ENCODE results near the gene DAB1. TPM values are rescaled to one million over a fixed set of nuclear protein-coding genes. Genes with fewer than 3 reads are reported as not detected.

DAB1 gene
- total RNA-seq, 5 donors from 2014 or later (not counting 1 experiment from before 2014, with no cell fraction given) = 0.82 to 3.7 (median 1.5) TPM

GRCh38 chr1:57058652-57059501 is 365.0 kb downstream of the DAB1 start:
- 94% methylated on average over 2 of the region's 6 CpGs for WGBS (ENCODE audit: insufficient coverage)
- no peak for DNase-seq
- H3K36me3 Mint-ChIP-seq = peaks cover 3% of the 10 kb centered on the region
- H3K4me3 ChIP-seq (ENCODE audit: control insufficient read depth in 1 of 2, extremely low read depth in 1 of 2, low read length in 1 of 2) = no peak overlapping the region
- H3K27ac Mint-ChIP-seq = no peak overlapping the region
- no peaks in the 10 kb centered on the region for H3K9me3 ChIP-seq
- no peaks in the 10 kb centered on the region for H3K27me3 ChIP-seq (replicated peaks in 1 of 2; ENCODE audit: control insufficient read depth in 2 of 2, extremely low read depth in 1 of 2, insufficient read depth in 2 of 2, low read length in 1 of 2)
- peaks cover 0 to 9% of the 10 kb centered on the region in 2 donors for H3K27me3 Mint-ChIP-seq
- CTCF ChIA-PET = interaction anchor here in 1 of 2 donors (0.6 kb wide), 1 partner anchor 31 kb away, joined by 3 read pairs; no protein-coding TSS in a partner anchor
- no peak overlapping the region for H3K27ac ChIP-seq (ENCODE audit: low read length)
- no peaks in the 10 kb centered on the region for H3K4me1 ChIP-seq (ENCODE audit: control insufficient read depth in 1 of 2, extremely low read depth in 1 of 2, insufficient read depth in 2 of 2, low read length in 2 of 2)
- H3K4me1 Mint-ChIP-seq = peaks cover 0 to 6% (median 3%) of the 10 kb centered on the region in 3 donors
- no peak for ATAC-seq (replicated peaks in 1 of 4)
- POLR2A ChIA-PET = no interaction called here
- H3K4me3 Mint-ChIP-seq = no peak overlapping the region
- H3K9me3 Mint-ChIP-seq = peaks cover 0 to 6% (median 0%) of the 10 kb centered on the region in 3 donors
- no peaks in the 10 kb centered on the region for H3K36me3 ChIP-seq (ENCODE audit: control insufficient read depth in 2 of 2, extremely low read depth in 1 of 2, insufficient read depth in 1 of 2, low read length in 1 of 2)

DNA sequence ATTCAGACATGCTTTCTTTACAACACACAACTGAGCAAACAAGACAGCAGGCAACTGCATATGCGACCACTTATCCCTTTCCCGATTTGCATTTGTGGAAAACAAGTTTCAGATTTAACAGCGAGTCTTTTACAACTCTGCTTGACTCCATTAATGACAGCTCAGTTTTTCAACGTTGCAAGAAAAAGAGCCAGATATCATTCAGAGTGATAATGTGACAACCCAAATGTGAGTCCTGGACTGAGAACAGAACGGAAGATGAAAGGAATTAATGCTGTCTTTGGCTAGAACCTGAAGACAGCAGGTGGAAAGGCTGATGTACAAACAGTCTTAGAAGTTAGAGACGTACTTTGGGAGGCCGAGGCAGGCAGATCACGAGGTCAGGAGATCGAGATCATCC is 375.0 kb downstream of the DAB1 start:
- POLR2A ChIA-PET = no interaction called here

GRCh38 chr1:57046462-57046861 is 377.4 kb downstream of the DAB1 start:
- no CpG with 5 or more reads among the region's 1 CpG for WGBS (ENCODE audit: insufficient coverage)
- DNase-seq = no peak
- ChIA-PET POLR2A (no interaction called here), CTCF (no interaction called here)
- H3K4me1 ChIP-seq (ENCODE audit: control insufficient read depth in 1 of 2, extremely low read depth in 1 of 2, insufficient read depth in 2 of 2, low read length in 2 of 2) = no peaks in the 10 kb centered on the region
- no peaks in the 10 kb centered on the region for H3K36me3 Mint-ChIP-seq
- H3K9me3 Mint-ChIP-seq = peaks cover 0 to 5% (median 0%) of the 10 kb centered on the region in 3 donors
- no peaks in the 10 kb centered on the region for H3K36me3 ChIP-seq (ENCODE audit: control insufficient read depth in 2 of 2, extremely low read depth in 1 of 2, insufficient read depth in 1 of 2, low read length in 1 of 2)
- H3K4me3 Mint-ChIP-seq = no peak overlapping the region
- H3K27me3 Mint-ChIP-seq = peaks cover 3 to 18% of the 10 kb centered on the region in 2 donors
- H3K27ac ChIP-seq (ENCODE audit: low read length) = no peak overlapping the region
- H3K27ac Mint-ChIP-seq = no peak overlapping the region
- no peak overlapping the region for H3K4me3 ChIP-seq (ENCODE audit: control insufficient read depth in 1 of 2, extremely low read depth in 1 of 2, low read length in 1 of 2)
- no peaks in the 10 kb centered on the region for H3K9me3 ChIP-seq
- no peaks in the 10 kb centered on the region for H3K27me3 ChIP-seq (replicated peaks in 1 of 2; ENCODE audit: control insufficient read depth in 2 of 2, extremely low read depth in 1 of 2, insufficient read depth in 2 of 2, low read length in 1 of 2)
- no peaks in the 10 kb centered on the region for H3K4me1 Mint-ChIP-seq
- no peak for ATAC-seq (replicated peaks in 1 of 4)

More for the DNA sequence above, 375.0 kb downstream of the DAB1 start:
- Mint-ChIP-seq H3K4me1 (no peaks in the 10 kb centered on the region), H3K27me3 (peaks cover 3 to 21% of the 10 kb centered on the region in 2 donors), H3K9me3 (peaks cover 0 to 4% (median 0%) of the 10 kb centered on the region in 3 donors), H3K4me3 (no peak overlapping the region), H3K36me3 (no peaks in the 10 kb centered on the region), H3K27ac (no peak overlapping the region)
- DNase-seq (no peak), ATAC-seq (replicated peaks in 1 of 4) (no peak)
- CTCF ChIA-PET = no interaction called here
- no peak overlapping the region for H3K4me3 ChIP-seq (ENCODE audit: control insufficient read depth in 1 of 2, extremely low read depth in 1 of 2, low read length in 1 of 2)
- H3K9me3 ChIP-seq = no peaks in the 10 kb centered on the region
- no peaks in the 10 kb centered on the region for H3K27me3 ChIP-seq (replicated peaks in 1 of 2; ENCODE audit: control insufficient read depth in 2 of 2, extremely low read depth in 1 of 2, insufficient read depth in 2 of 2, low read length in 1 of 2)
- no peaks in the 10 kb centered on the region for H3K36me3 ChIP-seq (ENCODE audit: control insufficient read depth in 2 of 2, extremely low read depth in 1 of 2, insufficient read depth in 1 of 2, low read length in 1 of 2)
- WGBS (ENCODE audit: insufficient coverage) = 48% methylated on average over 5 of the region's 9 CpGs
- H3K27ac ChIP-seq (ENCODE audit: low read length) = no peak overlapping the region
- H3K4me1 ChIP-seq (ENCODE audit: control insufficient read depth in 1 of 2, extremely low read depth in 1 of 2, insufficient read depth in 2 of 2, low read length in 2 of 2) = no peaks in the 10 kb centered on the region

GRCh38 chr1:57041901-57042300 is 382.0 kb downstream of the DAB1 start:
- no peaks in the 10 kb centered on the region for H3K4me1 ChIP-seq (ENCODE audit: control insufficient read depth in 1 of 2, extremely low read depth in 1 of 2, insufficient read depth in 2 of 2, low read length in 2 of 2)
- no peaks in the 10 kb centered on the region for H3K36me3 ChIP-seq (ENCODE audit: control insufficient read depth in 2 of 2, extremely low read depth in 1 of 2, insufficient read depth in 1 of 2, low read length in 1 of 2)
- H3K4me1 Mint-ChIP-seq = no peaks in the 10 kb centered on the region
- peaks cover 0 to 5% (median 0%) of the 10 kb centered on the region in 3 donors for H3K9me3 Mint-ChIP-seq
- H3K36me3 Mint-ChIP-seq = no peaks in the 10 kb centered on the region
- peaks cover 0 to 9% of the 10 kb centered on the region in 2 donors for H3K27me3 Mint-ChIP-seq
- ATAC-seq (replicated peaks in 1 of 4) (no peak), DNase-seq (no peak)
- H3K27ac ChIP-seq (ENCODE audit: low read length) = no peak overlapping the region
- 0% methylated on average over 1 of the region's 3 CpGs for WGBS (ENCODE audit: insufficient coverage)
- no peaks in the 10 kb centered on the region for H3K9me3 ChIP-seq
- no peak overlapping the region for H3K4me3 ChIP-seq (ENCODE audit: control insufficient read depth in 1 of 2, extremely low read depth in 1 of 2, low read length in 1 of 2)
- POLR2A ChIA-PET = no interaction called here
- H3K27me3 ChIP-seq (replicated peaks in 1 of 2; ENCODE audit: control insufficient read depth in 2 of 2, extremely low read depth in 1 of 2, insufficient read depth in 2 of 2, low read length in 1 of 2) = no peaks in the 10 kb centered on the region
- no peak overlapping the region for H3K4me3 Mint-ChIP-seq
- CTCF ChIA-PET = no interaction called here
- no peak overlapping the region for H3K27ac Mint-ChIP-seq

- Histone ChIP-seq H3K27me3 (replicated peaks in 1 of 2; ENCODE audit: control insufficient read depth in 2 of 2, extremely low read depth in 1 of 2, insufficient read depth in 2 of 2, low read length in 1 of 2) (no peaks in the 10 kb centered on the region), H3K9me3 (no peaks in the 10 kb centered on the region), H3K36me3 (ENCODE audit: control insufficient read depth in 2 of 2, extremely low read depth in 1 of 2, insufficient read depth in 1 of 2, low read length in 1 of 2) (no peaks in the 10 kb centered on the region), H3K4me3 (ENCODE audit: control insufficient read depth in 1 of 2, extremely low read depth in 1 of 2, low read length in 1 of 2) (no peak overlapping the region), H3K27ac (ENCODE audit: low read length) (no peak overlapping the region), H3K4me1 (ENCODE audit: control insufficient read depth in 1 of 2, extremely low read depth in 1 of 2, insufficient read depth in 2 of 2, low read length in 2 of 2) (no peaks in the 10 kb centered on the region)
- H3K27ac Mint-ChIP-seq = no peak overlapping the region
- CTCF ChIA-PET = no interaction called here
- DNase-seq (no peak), ATAC-seq (replicated peaks in 1 of 4) (no peak)
- no peak overlapping the region for H3K4me3 Mint-ChIP-seq
- H3K9me3 Mint-ChIP-seq = peaks cover 0 to 5% (median 0%) of the 10 kb centered on the region in 3 donors
- no peaks in the 10 kb centered on the region for H3K36me3 Mint-ChIP-seq
- 75% methylated on average over 1 of the region's 2 CpGs for WGBS (ENCODE audit: insufficient coverage)
- H3K27me3 Mint-ChIP-seq = peaks cover 0 to 9% of the 10 kb centered on the region in 2 donors
- no peaks in the 10 kb centered on the region for H3K4me1 Mint-ChIP-seq
- POLR2A ChIA-PET = no interaction called here
Measured at GRCh38 chr1:57040811-57041210, 383.0 kb downstream of the DAB1 start.

DNA sequence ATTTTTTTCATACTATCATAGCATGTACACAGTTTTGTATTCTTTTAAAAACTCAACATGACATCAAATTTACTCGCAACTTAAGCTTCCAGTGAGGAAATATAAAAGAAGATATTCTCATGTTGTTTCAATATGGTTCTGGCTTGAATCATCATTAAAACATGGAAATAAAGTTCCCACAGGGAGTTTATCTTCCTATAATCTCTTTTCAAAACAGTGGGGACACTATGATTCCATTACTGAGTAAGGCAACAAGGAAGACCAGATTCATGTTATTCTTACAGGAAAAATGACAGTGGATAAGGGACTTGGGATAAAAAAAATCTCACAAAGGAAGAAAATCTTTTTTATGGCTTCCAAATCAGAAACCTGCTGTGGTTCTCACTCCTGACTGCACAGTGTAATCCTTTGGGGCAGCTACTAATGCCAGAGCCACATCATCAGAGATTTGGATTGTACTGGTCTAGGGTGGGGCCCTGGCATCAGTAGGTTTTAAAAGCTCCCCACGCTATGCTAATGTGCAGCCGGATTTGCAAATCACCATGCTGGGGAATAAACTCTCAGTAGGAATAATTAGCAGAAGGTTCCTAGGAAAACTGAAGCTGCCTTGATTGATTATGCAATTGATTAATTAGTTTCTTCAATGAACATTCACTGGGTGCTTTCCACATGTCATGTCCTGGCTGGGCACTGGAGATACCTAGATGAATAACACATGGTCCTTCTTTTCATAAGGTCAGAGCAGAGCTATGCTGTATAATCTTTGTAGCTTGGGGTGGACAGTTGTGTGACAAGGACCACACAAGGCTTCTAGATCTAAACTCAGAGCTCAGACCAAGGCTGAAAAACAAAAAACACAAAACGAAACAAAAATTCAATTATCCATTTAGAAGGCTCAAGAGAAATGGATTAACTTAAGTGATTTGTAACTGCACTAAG is 386.9 kb downstream of the DAB1 start:
- Histone ChIP-seq H3K9me3 (no peaks in the 10 kb centered on the region), H3K4me1 (ENCODE audit: control insufficient read depth in 1 of 2, extremely low read depth in 1 of 2, insufficient read depth in 2 of 2, low read length in 2 of 2) (no peaks in the 10 kb centered on the region), H3K36me3 (ENCODE audit: control insufficient read depth in 2 of 2, extremely low read depth in 1 of 2, insufficient read depth in 1 of 2, low read length in 1 of 2) (no peaks in the 10 kb centered on the region), H3K27me3 (replicated peaks in 1 of 2; ENCODE audit: control insufficient read depth in 2 of 2, extremely low read depth in 1 of 2, insufficient read depth in 2 of 2, low read length in 1 of 2) (no peaks in the 10 kb centered on the region), H3K4me3 (ENCODE audit: control insufficient read depth in 1 of 2, extremely low read depth in 1 of 2, low read length in 1 of 2) (no peak overlapping the region), H3K27ac (ENCODE audit: low read length) (no peak overlapping the region)
- Mint-ChIP-seq H3K4me3 (no peak overlapping the region), H3K36me3 (no peaks in the 10 kb centered on the region), H3K27ac (no peak overlapping the region), H3K4me1 (no peaks in the 10 kb centered on the region), H3K27me3 (peaks cover 0 to 4% of the 10 kb centered on the region in 2 donors), H3K9me3 (peaks cover 0 to 3% (median 0%) of the 10 kb centered on the region in 3 donors)
- ChIA-PET CTCF (no interaction called here), POLR2A (no interaction called here)
- ATAC-seq (replicated peaks in 1 of 4) (no peak), DNase-seq (no peak)
- 92% methylated on average over 2 of the region's 4 CpGs for WGBS (ENCODE audit: insufficient coverage)

Data from T-cell (primary cell).